Measurements from ENCODE around the gene SOX6. TPM values are rescaled to one million over a fixed set of nuclear protein-coding genes. Genes with fewer than 3 reads are reported as not detected.
"Not testable (repeated sequence)": the region's sequence is repeated elsewhere in the genome, so short reads cannot be mapped to it uniquely, and the experiment has no call there.

SOX6 gene
- total RNA-seq: 53.7 TPM

DNA sequence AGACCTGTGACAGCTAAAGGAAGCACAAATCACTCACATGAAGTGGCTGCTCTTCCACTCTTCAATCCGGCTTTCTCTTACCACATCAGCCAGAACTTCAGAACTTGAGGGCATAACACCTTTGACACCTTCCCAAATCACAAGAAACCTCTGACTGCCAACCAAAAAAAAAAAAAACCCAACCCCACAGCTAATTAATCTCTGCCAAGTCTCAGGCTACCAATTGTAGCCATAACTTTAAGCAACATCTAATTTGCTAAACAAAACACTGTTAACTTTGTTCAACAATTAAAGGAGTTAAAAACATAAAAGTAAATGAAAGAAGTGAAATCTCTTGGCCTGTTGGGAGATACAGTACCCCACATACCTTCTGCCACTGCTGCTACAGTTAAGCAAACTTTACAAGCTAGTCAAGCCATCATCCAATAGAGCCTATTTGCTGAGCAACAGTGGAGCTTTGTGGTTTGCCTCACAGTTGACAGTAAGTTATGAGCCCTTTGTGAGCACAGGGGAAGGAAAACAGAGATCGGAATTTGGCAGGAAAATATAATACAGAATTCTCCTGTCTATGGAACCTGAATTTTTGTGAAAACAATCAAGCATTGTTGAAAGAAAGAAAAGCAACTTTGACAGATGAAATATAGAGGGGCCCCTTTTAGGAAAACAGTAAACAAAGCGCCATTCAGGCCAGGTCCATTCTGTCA, at the start of gene SOX6:
Gene SOX6 (minus strand): TSS at position 490 of the 704 bp plus-strand sequence. CDS start 15,298 bp downstream, outside the sequence.
- ATAC-seq (peak; percentile 91), DNase-seq (ENCODE audit: low spot score) (no peak)
- intact Hi-C loops (cut with DNase I): no loop called here

DNA sequence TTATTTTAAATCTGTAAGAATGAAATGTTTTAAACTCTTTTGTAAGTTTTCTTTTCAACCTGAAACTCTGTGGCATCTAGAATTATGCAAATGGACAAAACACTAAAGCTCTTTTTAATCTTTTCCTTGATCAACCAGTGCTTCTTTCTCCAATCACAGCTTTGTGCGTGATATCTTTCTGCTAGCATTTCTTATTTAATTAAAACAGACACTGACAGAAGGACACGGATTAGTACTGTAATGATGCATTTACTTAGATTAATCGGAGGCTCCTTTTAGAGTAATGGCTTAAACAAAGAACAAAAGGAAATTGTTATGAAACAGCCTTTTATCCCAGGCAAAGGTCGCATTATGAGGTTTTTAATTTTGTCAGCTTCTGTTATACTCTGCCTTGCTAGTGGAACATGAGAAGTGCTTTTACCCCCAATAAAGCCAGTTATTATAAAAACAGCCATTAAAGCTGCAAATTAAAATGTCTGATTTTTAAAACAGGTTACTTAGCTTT, 48.5 kb upstream of the SOX6 start:
- ATAC-seq (no peak), DNase-seq (ENCODE audit: low spot score) (no peak)
- intact Hi-C loops (cut with DNase I): no loop called here

DNA sequence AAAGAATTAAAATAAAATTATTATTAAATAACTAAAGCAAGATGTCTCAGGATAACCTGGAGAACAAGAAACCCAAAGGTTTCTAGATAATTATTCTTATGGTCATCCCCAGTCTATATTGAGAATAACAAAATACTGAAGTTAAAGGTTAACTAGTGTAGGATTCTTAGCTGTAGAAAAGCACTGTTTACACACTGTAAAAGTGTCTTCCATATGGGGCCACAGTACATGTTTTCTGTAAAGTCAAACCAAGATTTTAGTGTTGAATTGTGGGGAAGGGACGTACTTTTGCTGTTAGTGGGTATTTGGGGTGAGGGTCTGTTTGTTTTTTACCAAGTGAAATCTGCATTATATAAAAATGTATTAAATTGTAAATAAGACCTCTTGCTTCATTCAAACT, 47.5 kb upstream of the SOX6 start:
- no peak for DNase-seq (ENCODE audit: low spot score)
- intact Hi-C loops (cut with DNase I): no loop called here
- no peak for ATAC-seq

DNA sequence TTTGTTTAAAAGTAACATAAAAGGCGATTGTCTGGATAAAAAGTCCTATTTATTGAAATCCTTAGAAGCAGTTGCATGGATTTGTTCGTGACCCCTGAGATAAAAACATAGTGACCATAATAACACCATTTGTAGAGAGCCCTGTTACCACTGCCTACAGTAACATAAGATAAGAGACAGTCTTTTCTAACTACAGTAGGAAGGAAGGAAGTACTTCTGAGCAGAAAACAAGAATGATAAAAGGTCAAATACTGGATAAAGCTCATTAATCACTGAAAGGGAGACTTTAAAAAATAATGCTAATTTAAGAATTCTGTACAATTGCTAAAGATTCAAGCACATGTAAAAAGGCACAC, 47.1 kb upstream of the SOX6 start:
- DNase-seq (ENCODE audit: low spot score) (no peak), ATAC-seq (peak; percentile 37)

DNA sequence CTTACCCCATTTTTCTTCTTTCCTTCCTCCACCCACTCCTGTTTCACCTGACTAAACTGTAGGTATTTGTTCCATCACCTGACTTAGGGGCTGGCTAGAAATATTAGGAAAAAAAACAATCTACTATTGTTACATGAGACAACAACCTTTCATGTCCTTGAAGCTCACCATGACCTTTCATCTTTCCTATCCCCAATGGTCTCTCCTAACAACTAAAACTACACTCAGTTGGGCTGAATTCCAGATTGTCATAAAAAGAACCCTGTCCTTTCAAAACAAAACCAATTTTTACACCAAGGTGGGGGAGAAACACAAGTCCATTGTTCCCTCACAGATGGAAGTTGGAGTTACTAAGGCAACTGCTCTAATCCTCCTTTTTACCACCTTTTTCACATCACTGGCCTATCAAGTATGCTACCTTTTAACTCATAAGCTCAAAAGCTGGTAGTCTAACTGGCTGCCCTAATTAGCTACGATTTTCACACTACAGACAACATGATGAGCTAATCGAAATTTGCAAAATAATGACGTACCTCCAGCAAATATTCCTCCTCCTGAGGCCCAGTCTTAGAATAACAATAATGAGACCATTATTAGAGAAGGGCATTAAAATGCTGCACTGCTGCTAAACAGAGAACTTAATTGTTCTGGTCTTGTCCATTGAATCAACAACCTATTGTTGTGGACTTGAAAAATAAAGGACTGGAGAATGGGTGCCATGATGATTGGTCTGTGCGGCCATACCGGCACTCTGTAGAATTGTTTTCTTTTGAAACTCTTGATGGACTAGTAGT, 46.5 kb upstream of the SOX6 start:
- intact Hi-C loops (cut with DNase I): no loop called here
- DNase-seq (ENCODE audit: low spot score) (no peak), ATAC-seq (peak; percentile 89)

More for the DNA sequence above, 47.1 kb upstream of the SOX6 start:
- intact Hi-C loops (cut with DNase I): no loop called here

DNA sequence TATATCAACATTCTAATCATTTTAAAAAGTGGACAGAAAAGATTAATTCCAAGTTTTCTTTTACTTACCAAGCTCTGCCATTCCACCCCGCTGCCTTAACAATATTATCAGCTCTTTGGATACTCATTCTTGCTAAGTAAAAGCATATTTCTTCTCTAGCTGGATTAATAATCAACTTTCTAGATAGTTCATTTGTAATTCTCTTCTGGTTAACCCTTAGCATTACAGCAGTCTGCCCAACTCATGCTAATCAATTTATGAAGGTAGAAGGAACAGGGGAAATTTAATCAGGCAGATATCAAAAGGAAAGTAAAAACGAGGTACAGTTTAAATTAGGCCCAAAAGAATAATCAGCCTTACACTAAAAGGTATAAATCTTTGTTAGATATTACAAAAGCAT, 41.0 kb upstream of the SOX6 start:
- DNase-seq (ENCODE audit: low spot score) (no peak), ATAC-seq (no peak)
- intact Hi-C loops (cut with DNase I): no loop called here

DNA sequence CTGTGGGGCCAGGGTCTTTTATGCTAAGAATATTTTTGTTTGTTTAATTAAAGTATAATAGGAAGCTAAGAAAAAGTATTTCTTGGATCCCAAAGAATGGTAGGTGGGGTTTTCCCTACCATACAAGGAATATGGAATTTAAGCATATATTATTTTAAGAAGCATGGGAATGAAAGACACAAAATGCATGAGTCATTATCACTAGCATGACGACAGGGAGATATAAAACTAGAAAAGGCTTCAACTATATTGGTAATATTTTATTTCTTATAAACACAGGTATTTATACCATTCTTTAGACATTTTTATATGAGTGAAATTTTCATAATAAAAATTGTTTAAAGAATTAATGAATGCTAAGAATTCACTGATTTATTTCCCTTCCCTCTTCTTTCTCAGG, 39.3 kb upstream of the SOX6 start:
- intact Hi-C loops (cut with DNase I): no loop called here
- DNase-seq (ENCODE audit: low spot score) (no peak), ATAC-seq (no peak)

DNA sequence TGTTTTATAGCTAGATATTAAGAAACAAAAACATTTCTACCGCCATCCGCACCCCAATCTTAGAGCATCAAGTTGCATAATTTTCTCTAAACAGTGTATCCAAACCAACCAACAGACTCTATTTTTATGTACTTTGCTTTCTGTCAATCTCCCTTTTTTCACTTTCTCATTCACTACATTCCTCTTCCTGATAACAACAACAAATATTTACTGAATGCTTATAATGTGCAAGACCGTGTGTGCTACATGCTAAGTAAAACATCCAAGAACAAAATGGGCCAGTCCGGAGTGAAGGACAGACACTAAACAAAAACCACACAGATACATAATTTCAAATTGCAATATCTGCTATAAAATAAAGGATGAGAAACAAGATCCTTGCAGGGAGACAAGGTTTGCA, 38.6 kb upstream of the SOX6 start:
- DNase-seq (ENCODE audit: low spot score) (no peak), ATAC-seq (no peak)
- intact Hi-C loops (cut with DNase I): no loop called here

DNA sequence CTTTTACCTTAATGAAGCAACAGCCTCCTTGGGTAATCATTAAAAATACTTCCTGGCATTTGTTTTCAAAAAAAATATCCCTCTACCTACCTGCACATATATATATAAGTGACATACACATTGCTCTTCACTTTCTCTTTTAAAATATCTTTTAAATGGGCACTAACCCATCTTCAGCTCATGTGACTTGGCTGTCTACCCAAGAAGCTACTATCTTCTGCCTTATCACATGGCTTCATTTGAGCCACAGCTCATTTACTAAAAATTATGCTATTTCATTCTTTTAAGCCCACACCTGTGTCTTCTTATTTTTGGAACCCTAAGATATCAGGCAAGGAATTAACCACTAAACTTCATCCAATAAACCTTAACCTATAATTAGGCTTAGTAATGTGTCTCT, 37.0 kb upstream of the SOX6 start:
- DNase-seq (ENCODE audit: low spot score) (no peak), ATAC-seq (no peak)
- intact Hi-C loops (cut with DNase I): no loop called here

DNA sequence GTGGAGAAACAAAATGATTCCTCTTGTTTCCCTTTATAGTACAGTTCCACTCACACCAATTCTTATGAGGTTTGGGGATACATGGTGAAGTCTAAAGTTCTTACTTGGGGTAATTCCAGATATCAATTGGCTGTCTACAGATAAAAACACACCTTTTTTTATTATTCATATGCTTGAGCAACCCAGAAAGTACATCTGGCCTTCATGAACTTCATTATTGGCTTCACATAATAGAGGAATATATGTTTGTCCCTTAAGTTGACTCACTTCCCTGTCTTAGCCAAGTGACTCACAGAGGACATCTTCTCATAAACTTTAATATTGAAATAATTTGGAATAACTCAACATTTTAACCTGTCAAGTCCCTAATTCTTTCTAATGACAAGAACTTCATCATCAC, 36.3 kb upstream of the SOX6 start:
- intact Hi-C loops (cut with DNase I): no loop called here
- DNase-seq (ENCODE audit: low spot score) (no peak), ATAC-seq (no peak)

DNA sequence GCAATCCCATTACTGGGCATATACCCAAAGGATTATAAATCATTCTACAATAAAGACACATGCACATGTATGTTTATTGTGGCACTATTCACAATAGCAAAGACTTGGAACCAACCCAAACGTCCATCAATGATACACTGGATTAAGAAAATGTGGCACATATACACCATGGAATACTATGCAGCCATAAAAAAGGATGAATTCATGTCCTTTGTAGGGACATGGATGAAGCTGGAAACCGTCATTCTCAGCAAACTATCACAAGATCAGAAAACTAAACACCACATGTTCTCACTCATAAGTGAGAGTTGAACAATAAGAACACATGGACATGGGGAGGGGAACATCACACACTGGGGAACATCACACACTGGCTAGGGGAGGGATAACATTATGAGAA, 34.5 kb upstream of the SOX6 start:
- ATAC-seq; intact Hi-C loops (cut with DNase I): not testable (repeated sequence)

DNA sequence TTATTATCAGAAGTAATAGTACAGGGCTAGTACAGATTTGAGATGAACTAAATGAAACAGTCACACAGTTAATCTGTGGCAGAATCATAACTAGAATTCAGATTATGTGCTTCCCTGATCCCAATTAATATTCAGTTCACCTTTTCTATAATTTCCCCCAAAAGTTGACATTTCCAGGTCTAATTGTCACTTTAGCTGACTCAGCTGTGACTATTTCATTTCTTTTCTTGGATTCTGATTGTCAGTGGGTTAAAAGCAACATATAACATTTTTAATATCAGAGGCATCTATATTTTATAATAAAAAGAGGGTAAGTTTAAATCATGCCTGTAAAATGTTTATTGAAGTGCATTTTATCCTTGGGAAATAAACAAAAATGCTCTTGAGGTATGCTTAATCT, 28.8 kb upstream of the SOX6 start:
- intact Hi-C loops (cut with DNase I): no loop called here
- DNase-seq (ENCODE audit: low spot score) (no peak), ATAC-seq (no peak)

More for the DNA sequence above, 34.5 kb upstream of the SOX6 start:
- not testable (repeated sequence) for DNase-seq (ENCODE audit: low spot score)

DNA sequence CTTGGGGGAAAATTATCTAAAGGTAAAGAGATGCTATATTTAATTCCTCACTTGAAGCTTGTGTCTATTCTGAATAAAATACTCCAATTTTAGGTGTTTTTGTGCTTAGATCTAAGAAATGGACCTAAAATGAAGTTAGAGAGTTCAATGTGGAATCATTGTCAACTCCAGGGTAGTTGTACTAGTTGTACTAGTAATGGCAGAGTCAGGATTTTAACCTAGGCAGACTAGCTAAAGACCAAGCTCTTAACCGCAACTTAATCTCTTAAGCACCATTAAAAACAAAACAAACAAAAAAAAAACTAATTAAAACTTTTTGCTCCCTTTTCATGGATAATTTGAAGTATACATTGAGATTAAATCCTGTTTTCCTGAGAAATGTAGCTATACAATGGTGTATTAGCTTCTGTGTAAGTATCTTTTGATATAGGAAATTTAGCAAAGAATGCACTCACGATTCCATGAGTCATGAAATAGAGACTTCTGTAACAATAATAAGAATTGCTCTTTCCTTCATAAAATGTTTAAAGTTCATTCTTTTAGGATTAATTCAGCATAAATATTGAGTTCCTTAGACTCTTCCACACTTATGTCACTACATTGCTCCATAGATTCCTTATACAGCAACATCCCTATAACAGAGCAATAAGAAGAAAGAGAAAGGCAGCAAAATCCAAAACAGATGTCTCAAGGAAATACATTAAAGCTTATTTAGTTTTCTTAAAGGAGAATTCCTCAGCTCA, 26.5 kb upstream of the SOX6 start:
- ATAC-seq: no peak
- no peak for DNase-seq (ENCODE audit: low spot score)
- intact Hi-C loops (cut with DNase I): no loop called here

DNA sequence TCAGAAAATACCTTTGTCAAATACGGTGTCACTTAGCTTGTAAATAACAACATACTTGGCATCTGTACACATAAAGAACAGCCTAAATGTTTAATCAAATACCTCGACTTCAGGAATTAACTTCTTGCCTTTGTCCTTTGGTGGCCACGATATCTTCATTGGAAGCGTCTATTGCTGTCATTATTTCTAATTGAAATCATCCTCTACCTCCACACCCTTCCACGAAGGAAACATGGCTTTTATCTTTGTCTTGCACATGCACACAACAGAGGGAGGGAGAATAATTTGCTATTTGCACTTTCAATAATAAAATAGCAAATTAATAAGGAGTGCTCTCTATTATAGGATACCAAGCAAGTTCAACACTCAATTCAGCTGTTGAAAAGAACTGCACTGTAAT, 25.8 kb upstream of the SOX6 start:
- intact Hi-C loops (cut with DNase I): no loop called here
- ATAC-seq (no peak), DNase-seq (ENCODE audit: low spot score) (no peak)

DNA sequence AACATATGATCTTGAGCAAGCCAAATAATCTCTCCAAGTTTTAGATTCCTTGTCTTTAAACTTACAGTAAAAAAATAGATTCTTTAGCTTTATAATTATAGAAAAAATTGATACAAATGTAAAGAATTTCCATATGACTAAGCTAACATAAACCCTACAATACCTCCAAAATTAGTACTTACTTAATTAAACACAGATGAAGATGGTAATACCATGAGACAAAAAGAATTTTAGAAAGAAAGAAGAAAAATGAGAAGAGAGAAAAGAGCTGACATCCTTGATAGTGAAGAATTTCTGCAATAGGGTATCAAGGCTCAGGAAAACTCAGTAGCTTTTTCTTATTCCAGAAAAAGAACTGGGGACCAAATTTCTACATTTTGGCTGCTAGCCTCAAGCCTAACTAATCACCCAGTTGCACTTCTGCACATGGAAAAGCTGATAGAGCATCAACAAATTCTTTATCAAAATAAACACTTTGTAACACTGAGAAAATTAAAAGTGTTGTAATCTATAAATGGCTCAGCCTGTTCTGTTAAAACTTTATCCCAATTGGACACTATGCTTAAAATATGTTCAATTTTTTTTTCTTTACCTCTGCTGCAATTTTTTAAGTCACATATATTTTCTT, 24.7 kb upstream of the SOX6 start:
- DNase-seq (ENCODE audit: low spot score) (no peak), ATAC-seq (no peak)
- intact Hi-C loops (cut with DNase I): no loop called here

DNA sequence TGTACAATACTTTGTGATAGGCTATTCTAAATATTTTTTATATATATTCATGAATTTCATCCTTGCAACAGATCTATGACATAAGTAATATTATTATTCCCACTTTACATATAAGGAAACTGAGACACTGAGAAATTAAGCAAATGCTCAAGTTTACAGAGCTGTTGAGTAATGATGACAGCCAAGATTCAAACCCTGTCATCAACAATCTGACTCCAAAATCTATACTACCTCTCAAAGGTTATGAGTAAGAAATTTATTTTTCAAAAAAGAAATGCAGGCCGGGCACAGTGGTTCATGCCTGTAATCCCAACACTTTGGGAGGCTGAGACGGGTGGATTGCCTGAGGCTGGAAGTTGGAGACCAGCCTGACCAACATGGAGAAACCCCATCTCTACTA, 22.6 kb upstream of the SOX6 start:
- no peak for DNase-seq (ENCODE audit: low spot score)
- ATAC-seq: no peak
- intact Hi-C loops (cut with DNase I): no loop called here

DNA sequence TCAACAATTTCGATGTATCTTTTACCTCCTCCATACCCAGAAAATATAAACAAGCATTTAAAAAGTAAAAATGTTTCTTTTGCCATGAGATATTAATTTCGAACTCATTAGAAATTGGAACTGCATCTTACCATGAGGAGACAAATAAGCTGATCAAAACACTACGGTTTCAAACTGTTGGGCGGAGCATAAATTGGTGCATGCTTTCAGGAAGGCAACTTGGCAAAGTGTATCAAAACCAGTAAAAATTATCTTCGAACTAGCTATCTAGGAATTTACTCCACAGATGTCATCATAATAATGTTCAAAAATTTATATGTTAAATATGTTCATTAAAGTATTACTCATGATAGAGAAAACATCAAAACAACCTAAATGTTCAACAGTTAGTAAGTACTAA, 21.4 kb upstream of the SOX6 start:
- ATAC-seq (no peak), DNase-seq (ENCODE audit: low spot score) (no peak)
- intact Hi-C loops (cut with DNase I): no loop called here

DNA sequence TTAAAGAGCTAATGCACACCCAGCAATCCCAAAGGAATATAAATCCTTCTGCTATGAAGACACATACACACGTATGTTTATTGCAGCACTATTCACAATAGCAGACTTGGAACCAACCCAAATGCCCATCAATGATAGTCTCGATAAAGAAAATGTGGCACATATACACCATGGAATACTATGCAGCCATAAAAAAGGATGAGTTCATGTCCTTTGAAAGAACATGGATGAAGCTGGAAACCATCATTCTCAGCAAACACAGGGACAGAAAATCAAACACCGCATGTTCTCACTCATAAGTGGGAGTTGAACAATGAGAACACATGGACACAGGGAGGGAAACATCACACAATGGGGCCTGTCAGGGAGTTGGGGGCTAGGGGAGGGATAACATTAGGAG, 19.3 kb upstream of the SOX6 start:
- intact Hi-C loops (cut with DNase I); DNase-seq (ENCODE audit: low spot score); ATAC-seq: not testable (repeated sequence)

DNA sequence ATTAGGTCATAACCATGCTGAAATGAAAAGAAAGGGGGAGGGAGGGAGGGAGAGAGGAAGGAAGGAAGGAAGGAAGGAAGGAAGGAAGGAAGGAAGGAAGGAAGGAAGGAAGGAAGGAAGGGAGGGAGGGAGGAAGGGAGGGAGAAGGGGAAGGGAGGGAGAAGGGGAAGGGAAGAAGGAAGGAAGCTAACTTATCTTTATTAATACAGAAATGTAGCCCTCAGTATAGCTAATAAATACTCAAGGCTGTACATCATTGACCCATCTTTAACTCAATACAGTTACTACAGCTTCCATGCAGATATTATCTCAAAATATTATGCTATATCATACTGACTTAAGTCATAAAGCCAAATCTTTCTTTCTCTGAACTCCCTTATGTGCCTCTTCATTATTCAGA, 17.4 kb upstream of the SOX6 start:
- intact Hi-C loops (cut with DNase I): no loop called here
- DNase-seq (ENCODE audit: low spot score) (no peak), ATAC-seq (no peak)

Measured in sciatic nerve (tissue), 2 donors.